ENCODE measurements around the gene COL8A1.
A peak's percentile ranks its signal among the peaks of the same experiment; 100 is the strongest.
"Not testable (repeated sequence)": the region's sequence is repeated elsewhere in the genome, so short reads cannot be mapped to it uniquely, and the experiment has no call there.

The COL8A1 gene

DNA sequence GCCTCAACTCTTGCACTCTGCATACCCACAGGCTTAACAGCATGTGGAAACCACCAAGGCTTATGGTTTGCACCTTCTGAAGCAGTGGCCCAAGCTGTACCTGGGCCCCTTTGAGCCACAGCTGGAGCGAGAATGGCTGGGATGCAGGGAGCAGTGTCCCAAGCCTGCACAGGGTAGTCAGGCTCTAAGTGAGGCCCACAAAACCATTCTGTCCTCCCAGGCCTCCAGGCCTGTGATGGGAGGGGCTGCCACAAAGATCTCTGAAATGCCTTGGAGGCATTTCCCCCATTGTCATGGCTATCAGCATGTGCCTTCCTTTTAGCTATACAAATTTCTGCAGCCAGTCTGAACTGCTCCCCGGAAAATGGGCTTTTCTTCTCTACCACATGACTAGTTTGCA is 166.8 kb downstream of the COL8A1 start:
- no peak for DNase-seq (ENCODE audit: low read depth)

DNA sequence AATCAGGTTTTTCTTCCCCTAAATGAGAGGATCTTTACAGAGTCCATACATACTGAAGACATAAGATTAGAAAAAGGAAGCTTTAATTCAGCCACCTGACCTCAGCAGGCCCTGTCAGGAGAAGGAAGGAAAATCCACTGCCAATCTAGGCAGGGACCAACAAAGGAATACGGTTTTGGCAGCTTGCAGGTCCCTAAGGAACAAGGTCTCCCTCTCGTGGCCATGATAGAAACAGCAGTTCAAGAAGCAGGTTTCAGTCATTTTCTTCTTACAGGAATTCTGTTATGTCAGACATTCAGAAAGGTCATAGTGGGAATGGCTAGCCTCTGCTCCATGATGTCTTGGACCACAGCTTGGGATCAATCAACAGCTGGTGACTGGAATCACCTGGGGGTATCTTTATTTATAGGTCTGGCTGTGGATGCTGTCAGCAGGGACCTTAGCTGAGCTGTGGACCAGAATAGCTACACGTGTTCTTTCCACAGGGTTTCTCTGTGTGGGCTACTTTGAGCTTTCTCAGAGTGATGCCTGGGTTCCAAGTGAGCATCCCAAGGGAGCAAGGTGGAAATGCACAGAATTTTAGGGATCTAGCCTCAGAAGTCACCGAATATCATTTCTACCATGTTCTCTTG is 169.9 kb downstream of the COL8A1 start:
- DNase-seq (ENCODE audit: low read depth): peak; percentile 61

DNA sequence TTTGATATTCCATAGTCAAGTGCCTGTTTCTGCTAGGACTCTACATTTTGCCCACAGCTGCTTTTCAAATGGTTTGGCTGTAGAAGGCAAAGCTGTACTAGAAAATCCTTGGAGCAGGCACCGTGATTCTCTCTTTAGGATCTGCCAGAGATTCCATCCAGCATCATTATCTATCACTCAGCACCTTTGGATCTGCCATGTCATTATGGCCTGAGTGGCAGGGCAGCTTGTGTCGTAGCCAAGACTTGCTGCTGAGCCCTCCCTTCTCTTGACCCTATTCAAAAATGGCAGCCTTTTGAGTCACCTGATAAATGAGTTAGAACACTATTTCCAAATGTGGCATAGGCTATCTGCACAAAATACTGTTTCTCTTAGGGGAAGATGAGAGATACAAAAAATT is 171.2 kb downstream of the COL8A1 start:
- DNase-seq (ENCODE audit: low read depth): no peak

DNA sequence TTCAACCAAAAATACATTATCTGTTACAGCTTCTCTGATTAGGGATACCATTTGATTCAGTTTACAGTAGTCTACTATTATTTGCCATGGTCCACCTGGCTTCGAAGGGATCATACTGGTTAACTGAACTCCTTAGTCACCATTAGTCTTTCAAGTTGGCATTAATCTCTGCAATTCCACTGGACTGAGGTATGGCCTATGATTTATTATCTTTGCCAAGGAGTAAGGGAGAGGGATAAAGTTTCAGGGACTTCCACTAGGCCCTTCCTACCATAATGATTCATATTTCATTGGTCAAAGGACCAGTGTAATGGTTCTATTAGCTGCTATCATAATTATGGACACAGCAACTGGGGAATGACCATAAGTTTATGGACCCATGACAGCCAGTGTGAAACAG is 172.0 kb downstream of the COL8A1 start:
- DNase-seq (ENCODE audit: low read depth): no peak

DNA sequence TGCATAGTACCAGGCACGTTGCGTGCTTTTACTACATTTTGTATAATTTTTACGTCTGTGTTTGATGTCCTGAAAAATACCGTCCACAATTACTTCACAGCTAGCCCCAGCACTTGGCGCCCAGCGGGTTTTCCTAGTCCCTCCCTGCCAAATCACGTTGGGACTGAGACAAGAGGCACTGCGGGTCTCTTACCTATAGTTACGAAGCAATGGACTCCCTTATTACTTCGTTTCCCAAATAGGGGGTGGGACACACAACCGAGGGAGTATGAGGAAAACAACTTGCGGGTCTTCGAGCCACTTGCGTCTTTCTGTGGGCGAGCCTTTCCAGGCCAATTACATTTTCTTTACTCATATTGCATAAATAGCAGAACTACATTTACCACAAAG is 178.6 kb downstream of the COL8A1 start:
- no peak for DNase-seq (ENCODE audit: low read depth)

DNA sequence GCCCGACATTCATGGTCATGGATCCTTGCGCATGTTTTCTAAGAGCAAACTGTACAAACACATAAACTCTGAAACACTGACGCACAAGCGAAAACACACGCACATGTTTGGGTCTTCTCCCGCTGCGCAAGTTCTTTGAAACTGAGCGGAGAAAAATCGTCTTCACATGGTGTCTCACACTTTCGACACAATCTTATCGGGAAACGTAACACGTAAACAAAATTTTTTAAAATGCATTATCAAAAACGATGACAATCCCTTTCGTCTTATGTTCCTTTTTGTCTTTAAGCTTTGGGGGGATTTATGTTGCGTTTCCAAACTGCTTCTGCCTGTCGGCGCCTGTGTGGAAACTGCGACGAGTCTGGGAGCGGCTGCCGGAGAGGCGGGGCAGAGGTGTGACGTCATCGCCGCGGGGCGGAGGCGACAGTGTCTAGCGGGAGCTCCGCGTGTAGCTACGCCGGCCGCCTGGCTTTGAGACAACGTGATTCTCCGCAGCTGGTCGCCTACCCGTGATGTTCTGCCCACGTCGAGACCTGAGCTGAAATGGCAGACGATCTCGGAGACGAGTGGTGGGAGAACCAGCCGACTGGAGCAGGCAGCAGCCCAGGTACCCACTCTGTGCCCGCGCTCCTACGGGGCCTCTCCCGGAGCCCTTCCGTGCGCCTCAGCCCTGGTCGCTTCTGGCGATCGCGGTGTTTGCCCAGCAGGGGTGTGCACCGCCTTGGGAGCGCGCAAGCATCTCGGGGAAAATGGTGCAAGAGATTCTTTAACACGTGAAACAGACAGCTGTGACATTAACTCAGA is 179.2 kb downstream of the COL8A1 start, which contains the start of gene CMSS1:
Gene CMSS1 (plus strand): TSS at position 426 of the 804 bp plus-strand sequence.
- DNase-seq (ENCODE audit: low read depth): peak; percentile 93

DNA sequence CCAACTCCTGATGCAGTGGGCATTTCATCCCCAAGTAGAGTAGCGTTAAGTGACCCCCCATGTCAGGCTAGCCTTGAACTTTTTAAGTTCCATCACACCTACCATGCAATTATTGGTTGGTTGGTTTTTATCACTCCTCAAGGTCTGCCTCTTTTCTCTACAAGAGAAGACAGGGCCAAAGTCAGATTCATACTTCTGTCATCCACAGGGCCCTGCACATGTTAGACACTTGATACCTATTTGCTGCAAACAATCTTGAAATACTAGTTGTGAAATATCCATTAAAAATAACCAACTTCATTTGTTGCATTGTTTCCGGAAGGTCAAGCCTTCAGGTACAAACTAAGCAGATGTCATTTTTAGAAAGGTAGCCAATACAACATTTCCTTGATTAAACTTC is 180.4 kb downstream of the COL8A1 start:
- no peak for DNase-seq (ENCODE audit: low read depth)

DNA sequence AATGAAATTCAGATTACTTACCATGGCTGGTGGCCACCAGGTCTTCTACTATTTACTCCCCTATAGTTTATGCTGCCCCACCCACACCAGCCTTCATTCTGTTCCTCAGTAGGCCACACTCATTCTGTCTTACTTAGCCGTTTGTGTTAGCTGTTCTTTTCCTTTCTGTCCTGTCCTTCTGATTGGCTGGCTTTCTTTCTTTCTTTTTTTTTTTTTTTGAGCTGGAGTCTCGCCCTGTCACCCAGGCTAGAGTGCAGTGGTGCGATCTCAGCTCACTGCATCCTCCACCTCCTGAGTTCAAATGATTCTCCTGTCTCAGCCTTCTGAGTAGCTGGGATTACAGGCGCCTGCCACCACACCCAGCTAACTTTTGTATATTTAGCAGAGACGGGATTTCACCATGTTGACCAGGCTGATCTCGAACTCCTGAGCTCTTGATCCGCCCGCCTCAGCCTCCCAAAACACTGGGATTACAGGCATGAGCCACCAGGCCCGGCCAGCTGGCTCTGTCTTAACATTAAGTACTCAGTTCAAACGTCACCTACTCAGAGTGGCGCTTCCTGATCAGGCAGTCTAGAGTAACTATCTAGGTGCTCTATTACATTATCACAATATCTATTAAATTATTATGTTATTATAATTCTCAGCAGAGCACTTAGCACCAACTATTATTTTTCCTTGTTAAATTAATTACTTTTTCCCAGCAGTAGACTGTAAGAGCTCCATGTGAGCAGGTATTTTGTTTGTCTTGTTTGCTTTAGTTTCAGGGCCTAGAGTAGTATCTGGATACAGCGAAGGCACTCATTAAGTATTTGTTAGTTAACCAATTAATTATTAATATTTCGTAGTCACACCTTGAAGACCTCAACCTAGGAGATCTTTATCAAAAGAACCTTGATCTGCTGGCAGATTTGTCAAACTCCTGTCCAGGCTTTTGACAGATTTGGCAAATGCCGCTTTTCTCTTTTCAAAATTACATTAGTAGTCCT is 185.6 kb downstream of the COL8A1 start:
- DNase-seq (ENCODE audit: low read depth): no peak

DNA sequence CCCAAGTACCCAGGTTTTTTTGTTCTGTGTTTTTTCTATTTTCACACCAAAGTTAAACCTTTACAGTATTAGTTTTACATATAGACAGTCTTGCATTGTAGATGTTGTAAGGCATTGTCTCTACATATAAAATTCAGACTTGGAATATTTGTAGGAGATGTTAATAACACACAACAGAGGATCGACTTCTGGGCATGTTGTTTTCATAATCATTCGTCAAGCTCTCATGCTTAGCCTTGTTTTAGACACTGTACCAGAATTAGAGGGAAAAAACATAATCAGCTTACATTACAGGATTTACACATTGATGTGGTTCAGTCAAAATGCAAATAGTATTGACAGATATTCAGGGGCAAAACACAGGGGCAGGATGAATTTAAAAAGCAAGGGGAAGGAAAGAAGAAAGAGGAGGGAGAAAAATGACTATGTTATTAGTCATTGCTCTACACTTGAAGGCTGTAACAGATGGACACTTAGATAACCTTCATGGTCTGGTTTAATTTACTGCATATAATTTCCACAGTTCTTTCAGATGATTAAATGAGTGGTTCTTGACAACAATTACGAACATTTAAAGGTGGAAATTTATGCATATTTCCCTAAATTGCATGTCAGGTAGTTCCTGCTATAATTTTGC is 186.7 kb downstream of the COL8A1 start:
- DNase-seq (ENCODE audit: low read depth): no peak

DNA sequence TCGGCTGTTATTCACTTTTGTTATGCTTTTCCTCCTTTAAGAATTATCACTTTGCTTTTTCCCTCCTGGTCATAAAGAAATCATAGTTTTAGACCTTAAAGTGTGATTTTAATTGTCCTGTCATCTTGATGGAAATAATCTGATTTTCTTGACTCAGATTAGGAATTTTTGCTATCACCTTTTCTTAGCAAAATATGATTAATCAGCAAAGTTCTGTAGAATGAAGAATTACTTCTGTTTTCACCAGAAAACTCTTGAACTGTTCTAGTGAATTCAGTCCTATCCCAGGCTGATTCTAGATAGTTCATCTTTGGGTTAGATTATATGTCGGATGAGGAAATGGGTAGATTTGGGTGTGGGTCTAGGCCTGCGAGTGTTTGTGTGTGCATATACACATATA is 191.4 kb downstream of the COL8A1 start:
- no peak for DNase-seq (ENCODE audit: low read depth)

DNA sequence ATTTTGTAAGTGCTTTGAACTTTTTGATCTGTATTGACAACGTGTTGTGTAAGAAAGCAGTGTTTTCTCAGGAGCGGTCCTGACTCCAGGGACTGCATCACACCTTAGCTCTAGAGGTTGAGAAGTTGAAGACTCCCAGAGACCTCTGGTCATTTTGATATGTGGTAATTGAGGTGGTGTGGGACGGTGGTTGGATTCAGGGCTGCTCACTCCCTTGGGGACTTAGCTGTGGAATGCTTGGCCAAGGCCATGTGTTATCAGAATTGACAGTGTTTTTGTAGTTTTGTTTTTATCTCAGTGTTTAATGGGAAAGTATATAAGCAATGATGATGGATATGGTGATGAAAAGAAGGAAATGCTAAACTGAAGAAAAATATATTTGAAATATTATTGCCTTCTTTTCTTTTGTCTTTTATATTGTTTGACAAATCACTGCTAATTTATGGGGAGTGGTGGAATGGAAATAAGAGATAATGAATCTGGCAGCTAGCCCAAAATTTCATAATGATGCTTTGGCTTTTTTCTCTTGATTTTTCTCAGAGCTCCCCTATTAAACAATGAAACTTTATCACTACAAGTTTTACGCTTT is 195.3 kb downstream of the COL8A1 start:
- DNase-seq (ENCODE audit: low read depth): no peak

DNA sequence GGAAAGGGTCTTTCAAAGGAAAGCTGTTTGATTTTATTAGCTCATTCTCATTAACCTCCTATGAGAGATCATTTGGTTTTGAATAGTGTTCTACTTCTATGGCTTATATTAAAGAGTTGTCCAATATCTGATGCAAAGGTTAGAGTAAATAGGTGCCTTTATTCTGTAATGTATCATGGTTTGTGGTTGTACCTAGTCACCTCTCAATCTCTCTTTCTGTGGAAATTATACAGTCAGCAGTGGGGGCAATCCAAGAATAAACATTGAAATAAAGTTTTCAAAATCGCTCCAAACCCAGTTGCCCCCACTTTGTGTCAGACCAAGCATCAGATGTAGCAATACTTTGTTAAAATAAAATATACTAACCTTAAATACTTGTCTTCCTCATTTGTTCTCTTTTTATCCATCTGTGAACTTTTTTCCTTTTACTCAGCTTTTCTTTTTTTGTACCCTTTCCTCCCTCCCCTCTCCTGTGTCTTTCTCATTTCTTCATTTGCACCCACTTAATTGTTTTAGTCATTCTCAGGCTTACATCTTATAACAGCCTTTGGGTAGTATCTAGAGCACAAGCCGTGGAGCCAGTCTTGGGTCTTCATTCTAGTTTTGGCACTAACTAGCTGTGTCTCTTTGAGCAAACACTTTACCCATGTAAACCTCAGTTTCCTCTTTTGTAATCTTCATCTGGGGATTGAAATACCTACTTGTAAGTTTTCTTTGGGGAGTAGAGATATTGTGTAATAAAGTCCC is 196.0 kb downstream of the COL8A1 start:
- no peak for DNase-seq (ENCODE audit: low read depth)

DNA sequence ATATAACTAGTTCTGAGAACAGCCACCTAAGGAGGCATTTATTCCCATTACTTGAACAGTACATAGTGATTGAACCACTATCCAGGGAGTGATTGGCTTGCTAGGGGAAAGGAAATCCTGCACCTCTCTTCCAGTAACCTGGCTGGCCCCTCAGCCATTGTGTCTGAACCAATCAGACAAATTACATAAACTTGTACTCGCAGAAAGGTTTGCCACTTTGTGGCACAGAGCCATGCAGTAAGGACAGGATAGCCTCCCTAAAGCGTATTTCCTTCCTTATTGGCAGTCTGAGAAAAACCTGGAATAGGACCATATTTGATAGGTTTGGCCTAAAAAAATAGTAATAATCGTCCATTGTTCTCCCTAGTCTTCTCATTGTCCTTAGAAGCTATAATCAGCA is 198.3 kb downstream of the COL8A1 start:
- no peak for DNase-seq (ENCODE audit: low read depth)

DNA sequence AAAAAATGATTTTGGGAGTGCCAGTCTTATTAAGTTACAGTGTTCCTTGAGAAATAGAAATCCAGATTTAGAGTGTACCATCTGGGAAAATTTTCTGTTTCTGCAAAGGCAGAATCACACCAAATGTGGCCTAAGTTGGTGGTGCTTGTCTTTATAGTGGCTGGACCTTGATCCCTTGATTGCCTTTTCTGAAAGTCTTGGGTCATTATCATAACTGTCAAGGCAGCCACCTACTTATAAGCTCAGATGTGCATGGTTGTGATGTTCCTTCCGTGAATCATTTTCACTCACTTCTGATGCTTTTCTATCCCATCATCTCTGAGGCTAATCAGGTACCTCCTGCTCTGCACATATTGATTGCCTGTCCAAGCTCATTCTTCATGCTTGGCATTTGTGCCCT is 199.3 kb downstream of the COL8A1 start:
- DNase-seq (ENCODE audit: low read depth): no peak

DNA sequence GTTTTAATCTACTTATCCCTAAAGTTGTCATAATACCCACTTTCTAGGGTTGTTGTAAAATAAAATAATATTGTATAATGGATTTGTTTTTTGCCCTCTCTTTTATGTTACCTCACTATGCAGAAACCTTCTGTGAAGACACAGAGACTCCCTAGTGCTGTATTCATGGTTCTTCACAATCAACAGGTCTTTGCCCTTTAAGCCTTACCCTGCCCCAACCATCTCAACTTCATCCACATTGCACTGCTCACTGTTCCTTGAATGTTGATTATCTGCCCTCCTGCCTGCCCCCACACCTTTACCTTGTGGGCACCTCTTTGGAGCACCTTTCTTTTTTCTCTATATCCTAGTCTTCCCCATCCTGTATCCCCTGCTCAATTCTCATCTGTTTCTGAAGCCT is 200.4 kb downstream of the COL8A1 start:
- no peak for DNase-seq (ENCODE audit: low read depth)

DNA sequence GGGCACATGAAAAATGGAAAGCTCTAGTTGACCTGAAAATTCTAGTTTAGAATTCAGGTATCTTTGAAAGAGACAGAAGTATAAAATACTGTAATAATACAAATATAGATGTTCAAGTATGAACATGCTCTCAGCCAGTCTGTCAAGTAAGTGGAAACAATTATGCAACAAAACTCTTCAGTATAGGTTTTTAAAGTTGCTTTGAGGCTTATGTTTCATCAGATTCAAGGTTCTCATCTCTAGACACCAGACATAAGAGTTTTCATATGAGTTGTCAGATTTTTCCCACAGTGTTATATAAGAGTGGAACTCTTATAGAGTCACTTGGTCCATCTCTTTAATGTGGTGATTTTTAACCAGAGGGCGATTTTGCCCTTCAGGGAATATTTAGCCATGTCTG is 201.2 kb downstream of the COL8A1 start:
- no peak for DNase-seq (ENCODE audit: low read depth)

DNA sequence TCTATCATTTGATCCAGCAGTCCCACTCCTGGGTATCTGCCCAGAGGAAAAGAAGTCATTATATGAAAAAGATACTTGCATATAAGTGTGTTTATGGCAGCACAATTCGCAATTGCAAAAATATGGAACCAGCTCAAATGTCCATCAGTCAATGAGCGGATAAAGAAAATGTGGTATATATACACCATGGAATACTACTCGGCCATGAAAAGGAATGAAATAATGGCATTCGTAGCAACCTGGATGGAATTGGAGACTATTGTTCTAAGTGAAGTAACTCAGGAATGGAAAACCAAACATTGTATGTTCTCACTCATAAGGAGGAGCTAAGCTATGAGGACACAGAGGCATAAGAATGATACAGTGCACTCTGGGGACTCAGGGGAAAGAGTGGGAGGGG is 203.6 kb downstream of the COL8A1 start:
- DNase-seq (ENCODE audit: low read depth): not testable (repeated sequence)

DNA sequence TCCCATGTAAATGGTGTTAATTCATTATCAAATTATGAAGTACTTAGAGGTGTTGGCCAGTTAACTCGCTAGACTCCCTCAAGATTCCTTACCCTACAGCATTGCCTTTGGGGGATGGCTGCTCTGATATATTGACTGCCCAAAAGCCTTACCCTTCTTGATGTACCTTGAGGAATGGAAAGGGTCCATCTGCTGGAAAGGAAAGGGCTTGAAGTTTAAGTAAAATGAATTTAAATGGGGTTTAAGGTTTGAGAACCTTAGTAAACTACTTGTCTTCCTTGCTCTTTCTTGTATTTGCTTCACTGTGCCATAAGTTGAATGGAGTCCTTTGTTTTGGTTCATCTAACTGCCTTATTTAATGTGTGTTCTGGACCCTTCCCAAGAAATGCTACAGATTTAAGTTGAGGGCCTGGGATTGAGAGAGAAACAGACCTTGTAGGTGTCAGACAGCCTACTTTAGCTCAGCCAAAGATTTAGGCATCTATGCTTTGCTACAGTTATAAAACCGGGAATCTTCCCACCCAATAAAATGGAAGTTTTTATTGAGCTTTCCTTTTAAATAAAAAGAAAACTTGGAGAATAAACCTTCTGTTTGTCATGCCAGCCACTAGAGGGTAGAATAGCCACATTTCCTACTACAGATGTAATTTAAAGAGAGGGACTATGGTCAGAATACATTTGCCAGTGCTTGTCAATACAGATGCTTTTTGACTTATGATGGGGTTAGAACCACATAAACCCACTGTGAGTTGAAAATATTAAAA is 204.6 kb downstream of the COL8A1 start:
- peak; percentile 59 for DNase-seq (ENCODE audit: low read depth)

DNA sequence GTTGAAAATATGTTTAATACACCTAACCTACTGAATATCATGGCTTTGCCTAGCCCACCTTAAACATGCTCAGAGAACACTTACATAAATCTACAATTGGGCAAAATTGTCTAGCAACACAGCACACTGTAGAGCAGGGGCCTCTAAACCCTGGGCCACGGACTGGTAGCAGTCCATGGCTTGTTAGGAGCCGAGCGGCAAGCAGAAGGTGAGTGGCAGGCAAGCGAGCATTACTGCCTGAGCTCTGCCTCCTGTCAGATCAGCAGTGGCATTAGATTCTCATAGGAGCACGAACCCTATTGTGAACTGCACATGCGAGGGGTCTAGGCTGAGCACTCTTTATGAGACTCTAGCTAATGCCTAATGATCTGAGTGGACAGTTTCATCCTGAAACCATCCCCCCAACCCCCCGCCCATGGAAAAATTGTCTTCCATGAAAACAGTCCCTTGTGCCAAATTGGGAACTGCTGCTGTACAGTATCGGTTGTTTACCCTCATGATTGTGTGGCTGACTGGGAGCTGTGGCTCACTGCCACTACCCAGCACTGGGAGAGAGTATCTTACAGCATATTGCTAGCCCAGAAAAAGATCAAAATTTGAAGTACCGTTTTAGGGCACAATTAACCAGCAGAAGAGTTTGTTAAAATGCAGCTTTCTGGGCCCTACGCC is 205.3 kb downstream of the COL8A1 start:
- DNase-seq (ENCODE audit: low read depth): no peak

DNA sequence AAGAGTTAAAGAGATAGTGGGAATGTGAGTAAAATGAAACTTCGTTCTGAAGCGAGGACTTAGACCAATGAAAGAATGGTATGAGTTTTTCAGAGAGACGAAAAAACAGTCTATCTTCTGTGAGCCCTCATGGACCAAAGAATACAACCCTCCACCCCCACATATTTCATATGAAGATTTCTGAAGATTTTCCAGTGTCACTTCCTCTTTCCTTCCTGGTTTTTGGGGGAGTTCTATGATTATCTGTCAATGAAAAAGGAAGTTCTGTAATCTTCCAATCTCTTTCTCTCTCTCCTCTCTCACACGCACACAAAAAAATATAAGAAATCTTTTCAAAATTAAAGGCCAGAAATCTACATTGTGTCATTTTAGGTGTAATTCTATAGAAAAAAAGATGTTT is 206.9 kb downstream of the COL8A1 start:
- DNase-seq (ENCODE audit: low read depth): no peak
